ENCODE measurements around the gene DNAJC15. TPM values are rescaled to one million over a fixed set of nuclear protein-coding genes. Genes with fewer than 3 reads are reported as not detected.
"Not testable (repeated sequence)": the region's sequence is repeated elsewhere in the genome, so short reads cannot be mapped to it uniquely, and the experiment has no call there.

DNAJC15 gene
- polyA plus RNA-seq, 1 donor = 26.7 TPM

GRCh38 chr13:43021926-43022670 lies 1.3 kb upstream of the DNAJC15 start:
- Histone ChIP-seq H3K4me3 (ENCODE audit: low read length) (no peak overlapping the region), H3K27me3 (ENCODE audit: control insufficient read depth, insufficient read depth, low read length) (no peaks in the 10 kb centered on the region), H3K4me1 (ENCODE audit: control insufficient read depth, insufficient read depth, low read length) (peaks cover 9% of the 10 kb centered on the region), H3K9me3 (ENCODE audit: control insufficient read depth, low read depth, low read length) (peaks cover 6% of the 10 kb centered on the region), H3K36me3 (ENCODE audit: control insufficient read depth, insufficient read depth, low read length) (no peaks in the 10 kb centered on the region), H3K27ac (ENCODE audit: low read length) (no peak overlapping the region)
- no peak for DNase-seq
- WGBS (ENCODE audit: insufficient coverage, low lambda C conversion rate) = 100% methylated on average over 2 of the region's 11 CpGs

- Histone ChIP-seq H3K4me1 (ENCODE audit: control insufficient read depth, insufficient read depth, low read length) (peaks cover 9% of the 10 kb centered on the region), H3K9me3 (ENCODE audit: control insufficient read depth, low read depth, low read length) (peaks cover 6% of the 10 kb centered on the region), H3K4me3 (ENCODE audit: low read length) (peak overlapping the region; percentile 53), H3K27me3 (ENCODE audit: control insufficient read depth, insufficient read depth, low read length) (no peaks in the 10 kb centered on the region), H3K36me3 (ENCODE audit: control insufficient read depth, insufficient read depth, low read length) (peaks cover 2% of the 10 kb centered on the region), H3K27ac (ENCODE audit: low read length) (peak overlapping the region; percentile 76)
- DNase-seq = no peak
- WGBS (ENCODE audit: insufficient coverage, low lambda C conversion rate) = no CpG with 5 or more reads among the region's 12 CpGs
Observed at GRCh38 chr13:43022934-43023288, 475 bp upstream of the DNAJC15 start.

- H3K9me3 ChIP-seq (ENCODE audit: control insufficient read depth, low read depth, low read length) = peaks cover 6% of the 10 kb centered on the region
- no peak for DNase-seq
- peaks cover 9% of the 10 kb centered on the region for H3K4me1 ChIP-seq (ENCODE audit: control insufficient read depth, insufficient read depth, low read length)
- H3K36me3 ChIP-seq (ENCODE audit: control insufficient read depth, insufficient read depth, low read length) = peaks cover 4% of the 10 kb centered on the region
- no peaks in the 10 kb centered on the region for H3K27me3 ChIP-seq (ENCODE audit: control insufficient read depth, insufficient read depth, low read length)
- no peak overlapping the region for H3K27ac ChIP-seq (ENCODE audit: low read length)
- WGBS (ENCODE audit: insufficient coverage, low lambda C conversion rate) = no CpG with 5 or more reads among the region's 2 CpGs
- no peak overlapping the region for H3K4me3 ChIP-seq (ENCODE audit: low read length)
Observed at GRCh38 chr13:43026262-43026661, 2.9 kb downstream of the DNAJC15 start.

DNA sequence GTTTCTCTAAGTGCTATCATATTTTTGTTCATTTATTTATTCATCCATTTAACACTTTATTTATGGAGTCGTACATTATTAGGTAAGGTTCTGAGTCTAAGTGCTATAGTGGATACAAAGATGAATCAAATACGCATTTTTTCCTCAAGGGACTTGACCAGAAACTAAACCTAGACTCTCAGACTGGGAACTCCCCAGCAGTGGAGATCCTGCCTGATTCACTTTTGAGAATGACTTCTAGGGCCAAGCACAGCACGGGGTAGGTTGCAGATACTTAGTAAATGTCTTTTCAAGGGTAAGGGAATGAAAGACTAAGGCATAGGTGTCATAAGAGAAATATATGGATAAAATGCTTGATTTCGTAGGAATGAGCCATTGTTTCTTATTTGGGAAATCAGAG lies 7.2 kb downstream of the DNAJC15 start:
- Histone ChIP-seq H3K27me3 (ENCODE audit: control insufficient read depth, insufficient read depth, low read length) (no peaks in the 10 kb centered on the region), H3K9me3 (ENCODE audit: control insufficient read depth, low read depth, low read length) (peaks cover 3% of the 10 kb centered on the region), H3K27ac (ENCODE audit: low read length) (no peak overlapping the region), H3K36me3 (ENCODE audit: control insufficient read depth, insufficient read depth, low read length) (peaks cover 8% of the 10 kb centered on the region), H3K4me3 (ENCODE audit: low read length) (no peak overlapping the region), H3K4me1 (ENCODE audit: control insufficient read depth, insufficient read depth, low read length) (no peaks in the 10 kb centered on the region)
- no peak for DNase-seq
- 100% methylated on average over 2 of the region's 4 CpGs for WGBS (ENCODE audit: insufficient coverage, low lambda C conversion rate)

DNA sequence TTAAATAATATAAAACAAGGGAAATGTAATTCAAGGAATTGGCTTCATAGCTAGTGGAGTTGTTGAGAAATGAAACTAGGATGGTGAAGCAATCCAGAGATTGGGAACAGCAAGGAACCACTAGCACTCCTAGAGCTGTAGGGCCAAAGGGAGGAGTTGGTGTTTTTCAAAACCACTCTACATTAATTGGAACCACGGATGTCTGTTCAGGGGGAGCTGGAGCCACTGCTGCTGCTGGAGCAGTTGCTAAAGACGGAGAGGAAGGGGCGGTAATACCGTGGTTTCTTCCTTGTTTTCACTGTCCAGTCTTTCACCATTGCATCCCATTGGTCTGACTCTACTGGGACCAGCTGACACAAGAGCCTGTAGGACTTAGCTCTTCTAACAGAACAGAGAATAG lies 8.5 kb downstream of the DNAJC15 start:
- H3K4me3 ChIP-seq (ENCODE audit: low read length) = no peak overlapping the region
- H3K9me3 ChIP-seq (ENCODE audit: control insufficient read depth, low read depth, low read length) = peaks cover 3% of the 10 kb centered on the region

DNA sequence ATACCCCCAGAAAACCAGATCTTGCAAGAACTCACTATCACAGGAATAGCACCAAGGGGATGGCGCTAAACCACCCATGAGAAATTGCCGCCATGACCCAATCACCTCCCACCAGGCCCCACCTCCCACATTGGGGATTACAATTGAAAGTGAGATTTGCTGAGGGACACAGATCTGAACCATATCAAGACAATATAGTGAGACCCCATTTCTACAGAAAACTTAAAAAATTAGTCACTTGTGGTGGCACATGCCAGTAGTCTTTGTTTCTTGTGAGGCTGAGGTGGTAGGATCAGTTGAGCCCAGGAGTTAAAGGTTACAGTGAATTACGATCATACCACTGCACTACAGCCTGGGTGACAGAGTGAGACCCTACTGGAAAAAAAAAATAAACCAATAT lies 9.7 kb downstream of the DNAJC15 start:
- H3K4me1 ChIP-seq (ENCODE audit: control insufficient read depth, insufficient read depth, low read length) = no peaks in the 10 kb centered on the region
- WGBS (ENCODE audit: insufficient coverage, low lambda C conversion rate) = 100% methylated on average over 1 of the region's 3 CpGs

More for the DNA sequence above, 8.5 kb downstream of the DNAJC15 start:
- no peak for DNase-seq
- no CpG with 5 or more reads among the region's 4 CpGs for WGBS (ENCODE audit: insufficient coverage, low lambda C conversion rate)
- no peak overlapping the region for H3K27ac ChIP-seq (ENCODE audit: low read length)
- no peaks in the 10 kb centered on the region for H3K4me1 ChIP-seq (ENCODE audit: control insufficient read depth, insufficient read depth, low read length)
- H3K36me3 ChIP-seq (ENCODE audit: control insufficient read depth, insufficient read depth, low read length) = peaks cover 13% of the 10 kb centered on the region
- no peaks in the 10 kb centered on the region for H3K27me3 ChIP-seq (ENCODE audit: control insufficient read depth, insufficient read depth, low read length)

GRCh38 chr13:43036351-43037250 lies 13.2 kb downstream of the DNAJC15 start:
- no peak overlapping the region for H3K27ac ChIP-seq (ENCODE audit: low read length)
- H3K4me1 ChIP-seq (ENCODE audit: control insufficient read depth, insufficient read depth, low read length) = peaks cover 13% of the 10 kb centered on the region
- no peak overlapping the region for H3K4me3 ChIP-seq (ENCODE audit: low read length)
- peaks cover 3% of the 10 kb centered on the region for H3K9me3 ChIP-seq (ENCODE audit: control insufficient read depth, low read depth, low read length)
- peaks cover 9% of the 10 kb centered on the region for H3K36me3 ChIP-seq (ENCODE audit: control insufficient read depth, insufficient read depth, low read length)
- no peaks in the 10 kb centered on the region for H3K27me3 ChIP-seq (ENCODE audit: control insufficient read depth, insufficient read depth, low read length)
- 83% methylated on average over 1 of the region's 14 CpGs for WGBS (ENCODE audit: insufficient coverage, low lambda C conversion rate)
- DNase-seq = no peak

More for the DNA sequence above, 9.7 kb downstream of the DNAJC15 start:
- Histone ChIP-seq H3K4me3 (ENCODE audit: low read length) (no peak overlapping the region), H3K27ac (ENCODE audit: low read length) (no peak overlapping the region), H3K36me3 (ENCODE audit: control insufficient read depth, insufficient read depth, low read length) (peaks cover 11% of the 10 kb centered on the region), H3K27me3 (ENCODE audit: control insufficient read depth, insufficient read depth, low read length) (no peaks in the 10 kb centered on the region), H3K9me3 (ENCODE audit: control insufficient read depth, low read depth, low read length) (peaks cover 3% of the 10 kb centered on the region)
- DNase-seq = no peak

- H3K9me3 ChIP-seq (ENCODE audit: control insufficient read depth, low read depth, low read length) = no peaks in the 10 kb centered on the region
- peaks cover 5% of the 10 kb centered on the region for H3K36me3 ChIP-seq (ENCODE audit: control insufficient read depth, insufficient read depth, low read length)
- H3K27ac ChIP-seq (ENCODE audit: low read length) = peak overlapping the region; percentile 89
- no peaks in the 10 kb centered on the region for H3K27me3 ChIP-seq (ENCODE audit: control insufficient read depth, insufficient read depth, low read length)
- H3K4me1 ChIP-seq (ENCODE audit: control insufficient read depth, insufficient read depth, low read length) = peaks cover 28% of the 10 kb centered on the region
- H3K4me3 ChIP-seq (ENCODE audit: low read length) = no peak overlapping the region
- peak; percentile 59 to 72 for DNase-seq
- 67% methylated on average over 1 of the region's 2 CpGs for WGBS (ENCODE audit: insufficient coverage, low lambda C conversion rate)
Observed at GRCh38 chr13:43039966-43040365, 16.6 kb downstream of the DNAJC15 start.

GRCh38 chr13:43040581-43041368 lies 17.4 kb downstream of the DNAJC15 start:
- not testable (repeated sequence) for H3K27me3 ChIP-seq (ENCODE audit: control insufficient read depth, insufficient read depth, low read length); H3K4me3 ChIP-seq (ENCODE audit: low read length); H3K9me3 ChIP-seq (ENCODE audit: control insufficient read depth, low read depth, low read length); H3K36me3 ChIP-seq (ENCODE audit: control insufficient read depth, insufficient read depth, low read length)
- H3K27ac ChIP-seq (ENCODE audit: low read length) = peak overlapping the region; percentile 89
- H3K4me1 ChIP-seq (ENCODE audit: control insufficient read depth, insufficient read depth, low read length) = peaks cover 32% of the 10 kb centered on the region
- WGBS (ENCODE audit: insufficient coverage, low lambda C conversion rate) = no CpG with 5 or more reads among the region's 13 CpGs
- peak; percentile 39 to 73 for DNase-seq

DNA sequence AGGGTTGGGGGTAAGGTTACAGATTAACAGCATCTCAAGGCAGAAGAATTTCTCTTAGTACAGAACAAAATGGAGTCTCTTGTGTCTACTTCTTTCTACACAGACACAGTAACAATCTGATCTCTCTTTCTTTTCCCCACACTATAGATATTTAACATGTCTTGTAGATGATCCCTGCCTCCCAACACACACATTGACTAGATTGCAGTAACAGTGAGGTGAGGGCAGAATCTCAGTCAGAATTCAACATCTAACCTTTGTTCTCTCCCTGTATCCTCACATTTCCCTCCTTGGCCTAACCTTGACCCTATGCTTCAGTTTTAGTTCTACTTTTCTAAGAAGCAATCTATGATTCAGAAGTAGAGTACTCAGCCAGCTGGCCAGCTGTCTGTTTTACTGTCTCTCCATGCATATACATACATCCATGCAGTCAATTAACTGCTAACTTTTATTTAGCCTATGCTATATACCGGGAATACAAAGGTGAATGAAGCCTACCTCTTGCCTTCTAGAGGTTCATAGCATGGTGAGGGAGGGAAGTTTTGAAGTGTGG lies 18.1 kb downstream of the DNAJC15 start:
- H3K36me3 ChIP-seq (ENCODE audit: control insufficient read depth, insufficient read depth, low read length) = peaks cover 2% of the 10 kb centered on the region
- no peak overlapping the region for H3K4me3 ChIP-seq (ENCODE audit: low read length)
- peak in 1 of 2 donors; percentile 48 for DNase-seq
- no peaks in the 10 kb centered on the region for H3K9me3 ChIP-seq (ENCODE audit: control insufficient read depth, low read depth, low read length)
- no CpG with 5 or more reads among the region's 1 CpG for WGBS (ENCODE audit: insufficient coverage, low lambda C conversion rate)
- peak overlapping the region; percentile 89 for H3K27ac ChIP-seq (ENCODE audit: low read length)
- H3K4me1 ChIP-seq (ENCODE audit: control insufficient read depth, insufficient read depth, low read length) = peaks cover 32% of the 10 kb centered on the region
- H3K27me3 ChIP-seq (ENCODE audit: control insufficient read depth, insufficient read depth, low read length) = no peaks in the 10 kb centered on the region
